ENCODE measurements around the gene NKAIN1. TPM values are rescaled to one million over a fixed set of nuclear protein-coding genes. Genes with fewer than 3 reads are reported as not detected.

The NKAIN1 gene
- total RNA-seq, 1 experiment from 2014 or later = 1.1 TPM

DNA sequence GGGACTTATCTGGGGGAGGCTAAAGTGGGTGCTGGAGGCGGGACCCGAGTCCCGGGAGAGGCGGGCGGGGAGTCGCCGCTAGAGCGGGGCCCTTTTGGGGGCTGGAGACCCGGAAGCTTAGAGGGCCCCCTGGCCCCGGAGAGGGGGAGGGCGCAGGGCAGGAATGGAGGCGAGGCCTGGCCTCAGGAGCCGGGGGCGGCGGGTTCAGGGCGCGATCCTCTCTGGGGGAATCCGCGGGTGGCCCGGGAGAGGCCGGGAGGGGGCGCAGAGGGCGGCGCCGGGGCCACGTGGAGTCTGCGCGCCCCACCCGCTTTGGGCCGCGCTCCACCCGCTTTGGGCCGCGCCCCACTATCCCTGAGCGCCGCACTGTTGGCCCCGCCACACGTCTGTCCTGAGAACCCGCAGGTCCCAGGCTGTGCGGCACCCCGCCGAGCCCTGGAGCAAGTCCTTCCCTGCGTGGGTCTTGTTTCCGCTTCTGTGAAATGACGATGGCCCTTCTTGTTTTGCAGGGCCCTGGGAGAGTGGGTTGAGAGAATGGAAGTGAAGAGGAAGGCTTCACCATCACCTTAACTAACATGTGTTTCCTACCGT is 84.4 kb downstream of the NKAIN1 start:
- Histone ChIP-seq H3K79me2 (ENCODE audit: insufficient read depth, low read length) (no peaks in the 10 kb centered on the region), H3K9me2 (ENCODE audit: insufficient read depth) (no peaks in the 10 kb centered on the region), H4K20me1 (ENCODE audit: insufficient read depth) (no peaks in the 10 kb centered on the region), H3K27ac (ENCODE audit: low read depth, low read length) (peak overlapping the region; percentile 88), H3K4me1 (ENCODE audit: control insufficient read depth in 1 of 2, insufficient read depth in 2 of 2, low read length in 2 of 2) (peaks cover 9 to 21% of the 10 kb centered on the region in 2 experiments), H3K36me3 (ENCODE audit: control insufficient read depth in 1 of 2, insufficient read depth in 2 of 2, low read length in 2 of 2) (no peaks in the 10 kb centered on the region), H3K4me3 (replicated peaks in 1 of 2; ENCODE audit: low read depth in 1 of 2, low read length in 2 of 2) (peak overlapping the region; percentile 58 to 62), H3K9me3 (ENCODE audit: control insufficient read depth in 1 of 2, insufficient read depth in 1 of 2, low read depth in 1 of 2, low read length in 2 of 2) (no peaks in the 10 kb centered on the region), H3K27me3 (ENCODE audit: insufficient read depth, low read length) (no peaks in the 10 kb centered on the region), H2AFZ (ENCODE audit: low read depth, low read length, poor library complexity, severe bottlenecking) (no peak overlapping the region), H3K4me2 (ENCODE audit: low read length) (peak overlapping the region; percentile 90), H3K9ac (ENCODE audit: low read length) (peak overlapping the region; percentile 76)
- POLR2A ChIA-PET = interaction anchor here (0.6 kb wide), 1 partner anchor 83 kb away, joined by 3 read pairs; no protein-coding TSS in a partner anchor
- ATAC-seq (peak; percentile 86), DNase-seq (ENCODE audit: low read depth, low spot score) (no peak)
- no TSS peak for BruUV-seq (replicated peaks)
- intact Hi-C loops (cut with micrococcal nuclease) = loop anchor here (10.0 kb wide), 1 partner anchor 91 kb away; the partner anchor contains the start of gene PUM1
- RAD21 ChIA-PET (ENCODE audit: low non-redundant PET in 1 of 2, low total read pairs in 2 of 2, uncharacterized antibody in 2 of 2, unreplicated experiment in 2 of 2) = no interaction called here
- CTCF ChIA-PET = interaction anchor here (1.6 kb wide), 1 partner anchor 8 kb away, joined by 4 read pairs; no protein-coding TSS in a partner anchor
- TF ChIP-seq CEBPB (IDR thresholded peaks at IDR 0.05; ENCODE audit: low read depth) (no peak), ATF3 (IDR thresholded peaks at IDR 0.05) (no peak), EGR1 (IDR thresholded peaks at IDR 0.05; ENCODE audit: low read depth) (no peak), EZH2 (IDR thresholded peaks at IDR 0.05) (no peak), SP1 (IDR thresholded peaks at IDR 0.05; ENCODE audit: low read depth) (no peak), EZH2phosphoT487 (IDR thresholded peaks at IDR 0.05; ENCODE audit: borderline replicate concordance) (no peak), SRF (IDR thresholded peaks at IDR 0.05; ENCODE audit: low read depth) (no peak), JUND (IDR thresholded peaks at IDR 0.05) (no peak), ELF1 (IDR thresholded peaks at IDR 0.05; ENCODE audit: borderline replicate concordance, low read depth) (no peak), MAX (IDR thresholded peaks at IDR 0.05) (peak; percentile 93), POLR2AphosphoS5 (IDR thresholded peaks at IDR 0.05; ENCODE audit: low read depth, low read length) (peak; percentile 74), ZFX (IDR thresholded peaks at IDR 0.05) (peak; percentile 50; the same call in 1 of the 2 replicates), SIN3A (IDR thresholded peaks at IDR 0.05; ENCODE audit: low read depth) (peak; percentile 72; the same call in 1 of the 2 replicates)
- TF ChIP-seq, protein P1, sequence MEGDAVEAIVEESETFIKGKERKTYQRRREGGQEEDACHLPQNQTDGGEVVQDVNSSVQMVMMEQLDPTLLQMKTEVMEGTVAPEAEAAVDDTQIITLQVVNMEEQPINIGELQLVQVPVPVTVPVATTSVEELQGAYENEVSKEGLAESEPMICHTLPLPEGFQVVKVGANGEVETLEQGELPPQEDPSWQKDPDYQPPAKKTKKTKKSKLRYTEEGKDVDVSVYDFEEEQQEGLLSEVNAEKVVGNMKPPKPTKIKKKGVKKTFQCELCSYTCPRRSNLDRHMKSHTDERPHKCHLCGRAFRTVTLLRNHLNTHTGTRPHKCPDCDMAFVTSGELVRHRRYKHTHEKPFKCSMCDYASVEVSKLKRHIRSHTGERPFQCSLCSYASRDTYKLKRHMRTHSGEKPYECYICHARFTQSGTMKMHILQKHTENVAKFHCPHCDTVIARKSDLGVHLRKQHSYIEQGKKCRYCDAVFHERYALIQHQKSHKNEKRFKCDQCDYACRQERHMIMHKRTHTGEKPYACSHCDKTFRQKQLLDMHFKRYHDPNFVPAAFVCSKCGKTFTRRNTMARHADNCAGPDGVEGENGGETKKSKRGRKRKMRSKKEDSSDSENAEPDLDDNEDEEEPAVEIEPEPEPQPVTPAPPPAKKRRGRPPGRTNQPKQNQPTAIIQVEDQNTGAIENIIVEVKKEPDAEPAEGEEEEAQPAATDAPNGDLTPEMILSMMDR (IDR thresholded peaks at IDR 0.05 in 2 of 3, conservative IDR thresholded peaks at IDR 0.05 in 1 of 3; ENCODE audit: borderline replicate concordance in 1 of 3, insufficient read depth in 1 of 3, low read depth in 2 of 3, low read length in 2 of 3) = peak in 2 of 3 experiments; percentile 24 to 27; a peak in 1 of 6 replicates
